Endodermal cell (in vitro differentiated cells): ENCODE measurements around the gene RGS16. TPM values are rescaled to one million over a fixed set of nuclear protein-coding genes. Genes with fewer than 3 reads are reported as not detected.

Source experiments
- DNase-seq: peaks from one replicate; pipeline ENCODE4 v3.0.0-alpha.2; 2017
- H3K27ac ChIP-seq: 2 replicates; pipeline ENCODE4 v1.5.1; 2013; ENCODE audit warnings: mild to moderate bottlenecking, low read depth, low read length, moderate library complexity
- H3K27me3 ChIP-seq: 2 replicates; pipeline ENCODE4 v1.6.1; 2013; ENCODE audit warnings: mild to moderate bottlenecking, low read length, moderate library complexity; ENCODE audit not compliant: insufficient read depth, control insufficient read depth, poor library complexity, severe bottlenecking
- H3K36me3 ChIP-seq: 2 replicates; pipeline ENCODE4 v1.7.0; 2013; ENCODE audit warnings: mild to moderate bottlenecking, low read length, moderate library complexity; ENCODE audit not compliant: control insufficient read depth, insufficient read depth
- H3K4me1 ChIP-seq: one replicate; pipeline ENCODE4 v1.7.0; 2013; ENCODE audit warnings: low read length; ENCODE audit not compliant: control insufficient read depth, insufficient read depth
- H3K4me3 ChIP-seq: 2 replicates; pipeline ENCODE4 v1.5.1; 2013; ENCODE audit warnings: mild to moderate bottlenecking, low read length, moderate library complexity
- H3K9ac ChIP-seq: 2 replicates; pipeline ENCODE4 v1.6.1; 2013; ENCODE audit warnings: mild to moderate bottlenecking, low read length, moderate library complexity; ENCODE audit not compliant: poor library complexity, severe bottlenecking; ENCODE audit errors: extremely low read depth
- H3K9me3 ChIP-seq: 2 replicates; pipeline ENCODE4 v1.6.1; 2013; ENCODE audit warnings: mild to moderate bottlenecking, low read length, moderate library complexity; ENCODE audit not compliant: control insufficient read depth
- H3K27ac Mint-ChIP-seq: 2 replicates; pipeline ENCODE4 v1.8.0; 2020; ENCODE audit warnings: mixed read lengths
- H3K27me3 Mint-ChIP-seq: 2 replicates; pipeline ENCODE4 v1.8.0; 2021; ENCODE audit warnings: mild to moderate bottlenecking, mixed read lengths; ENCODE audit not compliant: insufficient read depth
- H3K36me3 Mint-ChIP-seq: 2 replicates; pipeline ENCODE4 v1.8.0; 2020; ENCODE audit warnings: low read depth, mixed read lengths
- H3K4me1 Mint-ChIP-seq: 2 replicates; pipeline ENCODE4 v1.8.0; 2020; ENCODE audit warnings: mixed read lengths
- H3K4me3 Mint-ChIP-seq: 2 replicates; pipeline ENCODE4 v1.8.0; 2020; ENCODE audit warnings: mild to moderate bottlenecking, moderate library complexity, mixed read lengths
- H3K9me3 Mint-ChIP-seq: 2 replicates; pipeline ENCODE4 v1.8.0; 2020; ENCODE audit warnings: mild to moderate bottlenecking, mixed read lengths
- CTCF ChIP-seq: fragments of 200-600 bp; sonication (generic); conservative IDR thresholded peaks from 2 replicates; pipeline ENCODE4 v1.5.0; 2021; ENCODE audit warnings: antibody characterized with exemption, mild to moderate bottlenecking
- WGBS, 2 experiments: methylation state at CpG; one replicate each; pipeline versions ENCODE4 v1.1.5 to v1.1.7; 2013; ENCODE audit warnings: missing lambda C conversion rate in 2 of 2, mixed read lengths in 1 of 2; ENCODE audit not compliant: insufficient coverage in 1 of 2, insufficient read length in 1 of 2; 5-methylcytosine and 5-hydroxymethylcytosine counted together
- total RNA-seq, 2 donors: library from RNA; stranded (reverse); fragmentation: NEBNext Ultra II Directional in 1 of 2; extraction: Animal tissue kit (Norgen Biotek cat#: 25700) in 1 of 2; gene quantifications; 2 replicates in 1 of 2; 3 replicates in 1 of 2; pipeline ENCODE4 v1.2.1, GENCODE V29; 2021

Gene RGS16
- total RNA-seq, 2 donors from 2014 or later = 14.8 to 19.4 TPM

GRCh38 chr1:182624577-182624976 is 20.4 kb upstream of the RGS16 start:
- Histone ChIP-seq H3K27me3 (no peaks in the 10 kb centered on the region), H3K4me1 (no peaks in the 10 kb centered on the region), H3K9me3 (peaks cover 6% of the 10 kb centered on the region), H3K36me3 (no peaks in the 10 kb centered on the region), H3K27ac (no peak overlapping the region), H3K9ac (no peak overlapping the region), H3K4me3 (no peak overlapping the region)
- Mint-ChIP-seq H3K4me1 (peaks cover 2% of the 10 kb centered on the region), H3K27ac (no peak overlapping the region), H3K36me3 (no peaks in the 10 kb centered on the region), H3K9me3 (no peaks in the 10 kb centered on the region), H3K4me3 (no peak overlapping the region), H3K27me3 (no peaks in the 10 kb centered on the region)
- no peak for DNase-seq
- TF ChIP-seq CTCF = no peak
- WGBS, 2 experiments = 74% methylated on average over 1 of the region's 1 CpG; no CpG with 5 or more reads in 1 of the 2 experiments

- no peak overlapping the region for H3K27ac ChIP-seq
- WGBS, 2 experiments = 83 to 96% methylated on average over 4 to 6 of the region's 6 CpGs
- H3K27ac Mint-ChIP-seq = no peak overlapping the region
Measured at GRCh38 chr1:182622901-182623528, 18.8 kb upstream of the RGS16 start.

GRCh38 chr1:182621906-182622305 is 17.7 kb upstream of the RGS16 start:
- Mint-ChIP-seq H3K4me3 (no peak overlapping the region), H3K4me1 (peaks cover 16% of the 10 kb centered on the region)

More at GRCh38 chr1:182622901-182623528, 18.8 kb upstream of the RGS16 start:
- Histone ChIP-seq H3K9me3 (peaks cover 6% of the 10 kb centered on the region), H3K4me1 (no peaks in the 10 kb centered on the region), H3K27me3 (no peaks in the 10 kb centered on the region), H3K4me3 (no peak overlapping the region), H3K36me3 (no peaks in the 10 kb centered on the region), H3K9ac (no peak overlapping the region)
- no peak overlapping the region for H3K4me3 Mint-ChIP-seq
- H3K36me3 Mint-ChIP-seq = no peaks in the 10 kb centered on the region
- no peak for DNase-seq
- H3K27me3 Mint-ChIP-seq = no peaks in the 10 kb centered on the region
- TF ChIP-seq CTCF = no peak
- H3K4me1 Mint-ChIP-seq = peaks cover 5% of the 10 kb centered on the region
- no peaks in the 10 kb centered on the region for H3K9me3 Mint-ChIP-seq

More at GRCh38 chr1:182621906-182622305, 17.7 kb upstream of the RGS16 start:
- 86 to 100% methylated on average over 1 to 2 of the region's 2 CpGs for WGBS, 2 experiments
- Histone ChIP-seq H3K27me3 (no peaks in the 10 kb centered on the region), H3K9ac (no peak overlapping the region), H3K9me3 (peaks cover 6% of the 10 kb centered on the region), H3K36me3 (no peaks in the 10 kb centered on the region), H3K4me3 (no peak overlapping the region), H3K4me1 (peaks cover 2% of the 10 kb centered on the region), H3K27ac (no peak overlapping the region)
- no peak for DNase-seq
- Mint-ChIP-seq H3K9me3 (no peaks in the 10 kb centered on the region), H3K27ac (no peak overlapping the region), H3K27me3 (no peaks in the 10 kb centered on the region), H3K36me3 (no peaks in the 10 kb centered on the region)
- no peak for TF ChIP-seq CTCF
